HEK293 (cell line): Measurements from ENCODE around the gene ZNF574.

Experiments
- ATF2 ChIP-seq: fragments of 450-650 bp; formaldehyde crosslinking; IDR thresholded peaks from 2 replicates; pipeline ENCODE4 v1.5.1; 2016; ENCODE audit warnings: missing biosample characterization, missing genetic modification characterization, low read depth
- GLIS1 ChIP-seq: fragments of 450-650 bp; formaldehyde crosslinking; IDR thresholded peaks from 2 replicates; pipeline ENCODE4 v1.5.1; 2016; ENCODE audit warnings: missing biosample characterization, missing genetic modification characterization
- GLIS2 ChIP-seq: fragments of 450-650 bp; formaldehyde crosslinking; IDR thresholded peaks from 2 replicates; pipeline ENCODE4 v1.5.1; 2016; ENCODE audit warnings: missing biosample characterization, missing genetic modification characterization
- HIC1 ChIP-seq: fragments of 450-650 bp; formaldehyde crosslinking; IDR thresholded peaks from 2 replicates; pipeline ENCODE4 v1.5.1; 2016; ENCODE audit warnings: missing biosample characterization, missing genetic modification characterization
- KLF16 ChIP-seq: fragments of 450-650 bp; formaldehyde crosslinking; IDR thresholded peaks from 2 replicates; pipeline ENCODE4 v1.5.1; 2017; ENCODE audit warnings: missing biosample characterization, missing genetic modification characterization
- PRDM1 ChIP-seq: fragments of 450-650 bp; formaldehyde crosslinking; IDR thresholded peaks from 2 replicates; pipeline ENCODE4; 2016; ENCODE audit warnings: missing biosample characterization, missing genetic modification characterization
- REPIN1 ChIP-seq: fragments of 450-650 bp; formaldehyde crosslinking; IDR thresholded peaks from 2 replicates; pipeline ENCODE4 v1.5.1; 2017; ENCODE audit warnings: missing biosample characterization, missing genetic modification characterization, low read depth
- SALL2 ChIP-seq: fragments of 450-650 bp; formaldehyde crosslinking; IDR thresholded peaks from 2 replicates; pipeline ENCODE4 v1.5.0; 2017; ENCODE audit warnings: missing biosample characterization, mild to moderate bottlenecking, missing genetic modification characterization, borderline replicate concordance
- SP2 ChIP-seq: fragments of 450-650 bp; formaldehyde crosslinking; IDR thresholded peaks from 2 replicates; pipeline ENCODE4 v1.5.1; 2016; ENCODE audit warnings: missing biosample characterization, missing genetic modification characterization
- SP7 ChIP-seq: fragments of 450-650 bp; formaldehyde crosslinking; IDR thresholded peaks from 2 replicates; pipeline ENCODE4 v1.5.1; 2016; ENCODE audit warnings: missing biosample characterization, missing genetic modification characterization
- ZBTB1 ChIP-seq: fragments of 450-650 bp; formaldehyde crosslinking; IDR thresholded peaks from 2 replicates; pipeline ENCODE4 v1.5.1; 2016; ENCODE audit warnings: missing biosample characterization, missing genetic modification characterization
- ZBTB17 ChIP-seq: fragments of 450-650 bp; formaldehyde crosslinking; IDR thresholded peaks from 2 replicates; pipeline ENCODE4 v1.5.1; 2016; ENCODE audit warnings: missing biosample characterization, missing genetic modification characterization
- ZBTB21 ChIP-seq: fragments of 450-650 bp; formaldehyde crosslinking; IDR thresholded peaks from 2 replicates; pipeline ENCODE4 v1.5.1; 2017; ENCODE audit warnings: missing biosample characterization, missing genetic modification characterization
- ZFHX2 ChIP-seq: fragments of 450-650 bp; formaldehyde crosslinking; conservative IDR thresholded peaks from 2 replicates; pipeline ENCODE4 v1.5.1; 2016; ENCODE audit warnings: missing biosample characterization, missing genetic modification characterization
- ZFP37 ChIP-seq: fragments of 450-650 bp; formaldehyde crosslinking; IDR thresholded peaks from 2 replicates; pipeline ENCODE4 v1.5.1; 2016; ENCODE audit warnings: missing biosample characterization, missing genetic modification characterization
- ZFP69B ChIP-seq: fragments of 450-650 bp; formaldehyde crosslinking; IDR thresholded peaks from 2 replicates; pipeline ENCODE4 v1.5.1; 2016; ENCODE audit warnings: missing biosample characterization, missing genetic modification characterization
- ZNF114 ChIP-seq: fragments of 450-650 bp; formaldehyde crosslinking; IDR thresholded peaks from 2 replicates; pipeline ENCODE4 v1.5.0; 2017; ENCODE audit warnings: missing biosample characterization, missing genetic modification characterization
- ZNF211 ChIP-seq: fragments of 450-650 bp; formaldehyde crosslinking; IDR thresholded peaks from 2 replicates; pipeline ENCODE4 v1.5.1; 2016; ENCODE audit warnings: low read depth, missing biosample characterization, missing genetic modification characterization
- ZNF24 ChIP-seq: fragments of 450-650 bp; formaldehyde crosslinking; IDR thresholded peaks from 2 replicates; pipeline ENCODE4 v1.5.1; 2016; ENCODE audit warnings: missing biosample characterization, missing genetic modification characterization
- ZNF433 ChIP-seq: fragments of 450-650 bp; formaldehyde crosslinking; IDR thresholded peaks from 2 replicates; pipeline ENCODE4 v1.5.1; 2016; ENCODE audit warnings: missing biosample characterization, missing genetic modification characterization, low read depth
- ZNF560 ChIP-seq: fragments of 450-650 bp; formaldehyde crosslinking; IDR thresholded peaks from 2 replicates; pipeline ENCODE4 v1.5.1; 2017; ENCODE audit warnings: missing biosample characterization, missing genetic modification characterization, borderline replicate concordance
- ZNF561 ChIP-seq: fragments of 450-650 bp; IDR thresholded peaks from 2 replicates; pipeline ENCODE4 v1.5.1; 2018; ENCODE audit warnings: missing biosample characterization, missing genetic modification characterization, borderline replicate concordance
- ZNF585B ChIP-seq: fragments of 450-650 bp; formaldehyde crosslinking; IDR thresholded peaks from 2 replicates; pipeline ENCODE4 v1.5.1; 2016; ENCODE audit warnings: missing biosample characterization, missing genetic modification characterization
- ZNF600 ChIP-seq: fragments of 450-650 bp; formaldehyde crosslinking; IDR thresholded peaks from 2 replicates; pipeline ENCODE4 v1.5.1; 2016; ENCODE audit warnings: missing biosample characterization, missing genetic modification characterization
- ZNF610 ChIP-seq: fragments of 450-650 bp; formaldehyde crosslinking; IDR thresholded peaks from 2 replicates; pipeline ENCODE4 v1.5.1; 2016; ENCODE audit warnings: missing biosample characterization, missing genetic modification characterization, borderline replicate concordance
- ZNF658 ChIP-seq: fragments of 450-650 bp; formaldehyde crosslinking; IDR thresholded peaks from 2 replicates; pipeline ENCODE4; 2016; ENCODE audit warnings: missing biosample characterization, missing genetic modification characterization
- TF ChIP-seq, protein P1 (sequence below): fragments of 450-650 bp; formaldehyde crosslinking; IDR thresholded peaks from 2 replicates; pipeline ENCODE4 v1.5.1; 2016; ENCODE audit warnings: missing biosample characterization, missing genetic modification characterization
- TF ChIP-seq, protein P2 (sequence below): fragments of 450-650 bp; formaldehyde crosslinking; IDR thresholded peaks from 2 replicates; pipeline ENCODE4 v1.5.1; 2016; ENCODE audit warnings: missing biosample characterization, missing genetic modification characterization
- TF ChIP-seq, protein P3 (sequence below): fragments of 450-650 bp; formaldehyde crosslinking; IDR thresholded peaks from 2 replicates; pipeline ENCODE4 v1.5.1; 2016; ENCODE audit warnings: missing biosample characterization, missing genetic modification characterization
- TF ChIP-seq, protein P4 (sequence below): fragments of 450-650 bp; formaldehyde crosslinking; IDR thresholded peaks from 2 replicates; pipeline ENCODE4 v1.5.1; 2016; ENCODE audit warnings: missing biosample characterization, missing genetic modification characterization

ZNF574 gene

GRCh38 chr19:42075616-42076379, at the start of gene ZNF574 (continued):
- TF ChIP-seq HIC1 (tag by site-specific recombination) (no peak), PRDM1 (tag by site-specific recombination) (no peak; the same call in 1 of the 2 replicates), ZNF433 (no peak), REPIN1 (tag by site-specific recombination) (no peak), ZNF560 (no peak), ZBTB21 (peak; percentile 86), ZFHX2 (tag by site-specific recombination) (peak; percentile 62), ZNF610 (tag by site-specific recombination) (peak; percentile 78; the same call in 1 of the 2 replicates), ZNF585B (tag by site-specific recombination) (no peak), ZBTB17 (tag by site-specific recombination) (peak; percentile 84; the same call in 1 of the 2 replicates), SP2 (tag by site-specific recombination) (peak; percentile 100), ZNF211 (tag by site-specific recombination) (no peak), GLIS2 (tag by site-specific recombination) (peak; percentile 88), ZNF24 (tag by site-specific recombination) (peak; percentile 81; the same call in 1 of the 2 replicates), ZNF114 (tag by site-specific recombination) (no peak), KLF16 (tag by site-specific recombination) (peak; percentile 47), ZFP69B (tag by site-specific recombination) (no peak; the same call in 1 of the 2 replicates), ZNF600 (tag by site-specific recombination) (peak; percentile 50; the same call in 1 of the 2 replicates), ZNF561 (tag by site-specific recombination) (peak; percentile 57), ATF2 (peak; percentile 81), ZBTB1 (tag by site-specific recombination) (no peak), SALL2 (tag by site-specific recombination) (no peak), SP7 (peak; percentile 88), ZFP37 (peak; percentile 28), ZNF658 (tag by site-specific recombination) (no peak), GLIS1 (tag by site-specific recombination) (peak; percentile 57)
- TF ChIP-seq, protein P1, sequence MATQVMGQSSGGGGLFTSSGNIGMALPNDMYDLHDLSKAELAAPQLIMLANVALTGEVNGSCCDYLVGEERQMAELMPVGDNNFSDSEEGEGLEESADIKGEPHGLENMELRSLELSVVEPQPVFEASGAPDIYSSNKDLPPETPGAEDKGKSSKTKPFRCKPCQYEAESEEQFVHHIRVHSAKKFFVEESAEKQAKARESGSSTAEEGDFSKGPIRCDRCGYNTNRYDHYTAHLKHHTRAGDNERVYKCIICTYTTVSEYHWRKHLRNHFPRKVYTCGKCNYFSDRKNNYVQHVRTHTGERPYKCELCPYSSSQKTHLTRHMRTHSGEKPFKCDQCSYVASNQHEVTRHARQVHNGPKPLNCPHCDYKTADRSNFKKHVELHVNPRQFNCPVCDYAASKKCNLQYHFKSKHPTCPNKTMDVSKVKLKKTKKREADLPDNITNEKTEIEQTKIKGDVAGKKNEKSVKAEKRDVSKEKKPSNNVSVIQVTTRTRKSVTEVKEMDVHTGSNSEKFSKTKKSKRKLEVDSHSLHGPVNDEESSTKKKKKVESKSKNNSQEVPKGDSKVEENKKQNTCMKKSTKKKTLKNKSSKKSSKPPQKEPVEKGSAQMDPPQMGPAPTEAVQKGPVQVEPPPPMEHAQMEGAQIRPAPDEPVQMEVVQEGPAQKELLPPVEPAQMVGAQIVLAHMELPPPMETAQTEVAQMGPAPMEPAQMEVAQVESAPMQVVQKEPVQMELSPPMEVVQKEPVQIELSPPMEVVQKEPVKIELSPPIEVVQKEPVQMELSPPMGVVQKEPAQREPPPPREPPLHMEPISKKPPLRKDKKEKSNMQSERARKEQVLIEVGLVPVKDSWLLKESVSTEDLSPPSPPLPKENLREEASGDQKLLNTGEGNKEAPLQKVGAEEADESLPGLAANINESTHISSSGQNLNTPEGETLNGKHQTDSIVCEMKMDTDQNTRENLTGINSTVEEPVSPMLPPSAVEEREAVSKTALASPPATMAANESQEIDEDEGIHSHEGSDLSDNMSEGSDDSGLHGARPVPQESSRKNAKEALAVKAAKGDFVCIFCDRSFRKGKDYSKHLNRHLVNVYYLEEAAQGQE (tag by site-specific recombination), result no peak
- TF ChIP-seq, protein P2, sequence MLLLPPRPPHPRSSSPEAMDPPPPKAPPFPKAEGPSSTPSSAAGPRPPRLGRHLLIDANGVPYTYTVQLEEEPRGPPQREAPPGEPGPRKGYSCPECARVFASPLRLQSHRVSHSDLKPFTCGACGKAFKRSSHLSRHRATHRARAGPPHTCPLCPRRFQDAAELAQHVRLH, result peak; percentile 45
- TF ChIP-seq, protein P3, sequence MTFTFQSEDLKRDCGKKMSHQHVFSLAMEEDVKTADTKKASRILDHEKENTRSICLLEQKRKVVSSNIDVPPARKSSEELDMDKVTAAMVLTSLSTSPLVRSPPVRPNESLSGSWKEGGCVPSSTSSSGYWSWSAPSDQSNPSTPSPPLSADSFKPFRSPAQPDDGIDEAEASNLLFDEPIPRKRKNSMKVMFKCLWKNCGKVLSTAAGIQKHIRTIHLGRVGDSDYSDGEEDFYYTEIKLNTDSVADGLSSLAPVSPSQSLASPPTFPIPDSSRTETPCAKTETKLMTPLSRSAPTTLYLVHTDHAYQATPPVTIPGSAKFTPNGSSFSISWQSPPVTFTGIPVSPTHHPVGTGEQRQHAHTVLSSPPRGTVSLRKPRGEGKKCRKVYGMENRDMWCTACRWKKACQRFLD (tag by site-specific recombination), result no peak
- TF ChIP-seq, protein P4, sequence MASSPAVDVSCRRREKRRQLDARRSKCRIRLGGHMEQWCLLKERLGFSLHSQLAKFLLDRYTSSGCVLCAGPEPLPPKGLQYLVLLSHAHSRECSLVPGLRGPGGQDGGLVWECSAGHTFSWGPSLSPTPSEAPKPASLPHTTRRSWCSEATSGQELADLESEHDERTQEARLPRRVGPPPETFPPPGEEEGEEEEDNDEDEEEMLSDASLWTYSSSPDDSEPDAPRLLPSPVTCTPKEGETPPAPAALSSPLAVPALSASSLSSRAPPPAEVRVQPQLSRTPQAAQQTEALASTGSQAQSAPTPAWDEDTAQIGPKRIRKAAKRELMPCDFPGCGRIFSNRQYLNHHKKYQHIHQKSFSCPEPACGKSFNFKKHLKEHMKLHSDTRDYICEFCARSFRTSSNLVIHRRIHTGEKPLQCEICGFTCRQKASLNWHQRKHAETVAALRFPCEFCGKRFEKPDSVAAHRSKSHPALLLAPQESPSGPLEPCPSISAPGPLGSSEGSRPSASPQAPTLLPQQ (tag by site-specific recombination), result peak; percentile 83; the same call in 1 of the 2 replicates
